Measurements from ENCODE around the gene CXXC5.
"Not testable (repeated sequence)": the region's sequence is repeated elsewhere in the genome, so short reads cannot be mapped to it uniquely, and the experiment has no call there.

The CXXC5 gene

GRCh38 chr5:139710319-139711066 lies 62.3 kb downstream of the CXXC5 start:
- no peak overlapping the region for H3K27ac ChIP-seq
- no peak for TF ChIP-seq ZFX (IDR thresholded peaks at IDR 0.05; ENCODE audit: borderline replicate concordance)

DNA sequence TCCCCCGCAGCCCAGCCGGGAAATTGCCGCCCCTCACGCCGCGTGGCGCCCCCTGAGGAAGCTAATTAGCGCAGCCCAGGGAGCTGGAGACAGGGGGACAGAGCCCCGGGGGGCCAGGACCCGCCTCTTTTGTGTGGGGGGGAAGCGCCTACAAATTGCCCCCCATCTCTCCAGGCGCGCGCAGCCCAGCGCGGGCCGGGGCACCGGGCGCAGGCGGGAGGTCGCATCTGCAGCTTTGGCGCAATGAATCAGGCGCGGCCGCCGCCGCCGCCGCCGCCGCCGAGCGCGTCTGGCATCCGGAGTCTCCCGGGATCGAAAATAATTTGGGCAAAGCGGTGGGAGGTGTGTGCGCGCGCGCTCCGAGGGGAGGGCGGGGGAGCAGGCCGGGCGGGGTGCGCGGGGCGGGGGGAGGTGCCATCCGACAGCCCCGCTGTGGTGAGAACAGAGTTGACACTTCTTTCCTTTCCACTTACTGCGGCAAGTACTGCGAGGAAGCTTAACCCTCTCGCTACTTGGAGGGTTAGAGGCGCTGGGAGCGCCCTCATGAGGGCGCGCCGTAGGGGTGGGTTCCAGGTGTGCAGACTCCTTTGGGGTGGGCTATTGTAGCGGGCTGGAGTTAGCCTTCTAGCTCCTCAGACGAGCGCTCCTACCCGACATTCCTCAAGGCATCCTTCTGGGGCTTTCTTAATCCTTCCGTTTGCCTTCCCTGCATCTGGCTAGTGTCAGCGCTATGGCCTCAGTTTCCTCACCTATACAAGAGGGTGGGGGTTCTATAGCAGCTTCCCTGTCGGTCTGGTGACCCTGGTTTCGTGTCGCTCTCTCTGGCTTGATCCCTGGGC lies 63.1 kb downstream of the CXXC5 start:
- TF ChIP-seq ZFX (IDR thresholded peaks at IDR 0.05; ENCODE audit: borderline replicate concordance) (no peak), CTCF (IDR thresholded peaks at IDR 0.05) (peak; percentile 38; the same call in 1 of the 2 replicates)

DNA sequence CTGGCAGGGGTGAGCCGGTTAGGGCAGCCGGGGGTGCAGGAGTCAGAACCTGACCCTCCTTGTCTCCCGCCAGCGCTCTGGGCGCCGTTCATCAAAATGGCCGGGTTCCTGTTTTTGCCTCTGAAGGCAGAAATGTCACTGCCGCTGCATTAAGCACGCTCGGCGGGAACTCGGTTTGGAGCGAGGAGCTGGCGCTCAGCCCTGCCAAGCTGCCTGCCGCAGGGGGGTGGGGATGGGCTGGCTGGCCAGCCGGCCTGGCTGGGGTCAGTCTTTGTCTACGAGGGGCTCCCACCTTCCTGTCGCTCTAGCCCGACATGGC lies 63.7 kb downstream of the CXXC5 start:
- TF ChIP-seq ZFX (IDR thresholded peaks at IDR 0.05; ENCODE audit: borderline replicate concordance) (no peak), CTCF (IDR thresholded peaks at IDR 0.05) (no peak)
- no peak overlapping the region for H3K27ac ChIP-seq

More for the DNA sequence above, 63.1 kb downstream of the CXXC5 start:
- no peak overlapping the region for H3K27ac ChIP-seq

GRCh38 chr5:139712412-139712811 lies 64.3 kb downstream of the CXXC5 start:
- H3K27ac ChIP-seq, result no peak overlapping the region
- TF ChIP-seq ZFX (IDR thresholded peaks at IDR 0.05; ENCODE audit: borderline replicate concordance) (no peak), CTCF (IDR thresholded peaks at IDR 0.05) (no peak)

GRCh38 chr5:139713898-139714297 lies 65.7 kb downstream of the CXXC5 start:
- not testable (repeated sequence) for H3K27ac ChIP-seq

DNA sequence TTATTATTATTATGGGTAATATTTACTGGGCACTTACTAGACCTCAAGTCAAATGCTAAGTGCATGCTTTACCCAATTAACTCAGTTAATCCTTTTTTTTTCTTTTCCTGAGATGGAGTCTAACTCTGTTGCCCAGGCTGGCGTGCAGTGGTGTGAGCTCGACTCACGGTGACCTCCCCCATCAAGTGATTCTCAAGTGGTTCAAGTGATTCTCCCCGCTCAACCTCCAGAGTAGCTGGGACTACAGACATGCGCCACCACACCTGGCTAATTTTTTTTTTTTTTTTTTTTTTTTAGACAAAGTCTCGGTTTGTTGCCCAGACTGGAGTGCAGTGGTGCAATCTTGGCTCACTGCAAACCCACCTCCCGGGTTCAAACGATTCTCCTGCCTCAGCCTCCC lies 69.1 kb downstream of the CXXC5 start:
- H3K27ac ChIP-seq, result no peak overlapping the region
- no peak for TF ChIP-seq ZFX (IDR thresholded peaks at IDR 0.05; ENCODE audit: borderline replicate concordance)
- no peak for TF ChIP-seq CTCF (IDR thresholded peaks at IDR 0.05)

- H3K27ac ChIP-seq, result not testable (repeated sequence)
These were observed 70.3 kb downstream of the CXXC5 start for GRCh38 chr5:139718403-139718802.

GRCh38 chr5:139719970-139720369 lies 71.8 kb downstream of the CXXC5 start:
- not testable (repeated sequence) for H3K27ac ChIP-seq

DNA sequence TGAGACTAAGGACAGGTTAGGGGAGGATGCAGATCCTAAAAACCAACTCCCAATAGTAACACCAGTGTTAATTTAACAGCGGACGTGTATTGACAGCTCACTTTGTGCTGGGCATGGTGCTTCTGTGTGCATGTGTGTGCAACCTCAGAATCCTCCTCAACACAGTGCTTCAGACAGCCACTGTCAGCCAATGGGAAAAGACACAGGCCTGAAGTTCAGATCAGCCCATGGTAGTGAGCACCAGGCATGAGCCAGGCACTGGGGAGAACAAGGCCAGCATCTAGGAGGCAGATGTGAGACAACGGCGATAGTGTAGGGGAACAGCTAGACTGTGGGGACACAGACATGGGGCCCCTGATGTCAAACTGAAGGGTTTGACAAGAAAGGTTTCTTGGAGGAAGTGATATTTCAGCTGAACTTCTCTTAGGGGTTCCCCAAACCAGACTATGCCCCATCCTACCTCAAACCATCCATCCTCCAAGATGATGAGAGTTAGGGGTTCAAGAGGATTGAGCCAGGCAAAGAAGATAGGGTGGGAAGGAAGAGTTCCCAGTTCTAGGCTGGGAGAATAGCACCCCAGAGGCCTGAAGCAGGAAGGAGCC lies 75.9 kb downstream of the CXXC5 start:
- H3K27ac ChIP-seq, result no peak overlapping the region
- TF ChIP-seq ZFX (IDR thresholded peaks at IDR 0.05; ENCODE audit: borderline replicate concordance) (no peak), CTCF (IDR thresholded peaks at IDR 0.05) (no peak)
